Ovary (tissue), 9 donors: ENCODE data around the gene NCK2. TPM values are rescaled to one million over a fixed set of nuclear protein-coding genes. Genes with fewer than 3 reads are reported as not detected.

ENCODE experiments used
- DNase-seq, 5 donors: peaks; one replicate each; pipeline ENCODE4 v3.0.0-alpha.2; 2019 to 2020
- H3K27ac ChIP-seq, 2 donors: fragments of 200-600 bp; one replicate each; pipeline versions ENCODE4 v1.5.1 to v1.8.0; 2019 to 2022
- H3K27me3 ChIP-seq: fragments of 200-600 bp; one replicate; pipeline ENCODE4 v1.8.0; 2022
- H3K36me3 ChIP-seq: fragments of 200-600 bp; sonication (generic); one replicate; pipeline ENCODE4 v1.5.1; 2019
- H3K4me1 ChIP-seq: one replicate; pipeline ENCODE4 v1.8.1; 2013; ENCODE audit warnings: mild to moderate bottlenecking, moderate library complexity; ENCODE audit not compliant: insufficient read depth
- H3K4me3 ChIP-seq: fragments of 200-600 bp; sonication (generic); one replicate; pipeline ENCODE4 v1.5.1; 2017
- H3K9me3 ChIP-seq, 2 donors: fragments of 200-600 bp in 1 of 2; sonication (generic) in 1 of 2; one replicate each; pipeline versions ENCODE4 v1.5.1 to v1.8.1; 2013 to 2019; ENCODE audit warnings: mild to moderate bottlenecking in 1 of 2, moderate library complexity in 1 of 2
- EP300 ChIP-seq: sonication (generic); formaldehyde crosslinking; IDR thresholded peaks from one replicate; pipeline ENCODE4 v1.6.1; 2017; ENCODE audit warnings: antibody characterized with exemption
- POLR2A ChIP-seq: fragments of 450-650 bp; IDR thresholded peaks from one replicate; pipeline ENCODE4 v1.6.1; 2017; ENCODE audit warnings: antibody characterized with exemption, mild to moderate bottlenecking, moderate library complexity
- WGBS, 3 donors: extraction: QIAGEN DNeasy Blood & Tissue Kit in 1 of 3; methylation state at CpG; one replicate each; pipeline versions ENCODE4 v1.1.5 to v1.1.7; 2013 to 2017; 5-methylcytosine and 5-hydroxymethylcytosine counted together
- intact Hi-C, 4 donors: fragments of 100-400 bp; cut with DNase I; formaldehyde crosslinking; loops; one replicate each; pipeline versions ENCODE4 v1.11.0 to v1.15.1; 2022 to 2023
- polyA plus RNA-seq, 2 donors: library from polyadenylated mRNA; stranded (reverse); fragments of 200-250 nt in 1 of 2; fragments of 350-450 nt in 1 of 2; fragmentation: Illumina TruSeq in 1 of 2; extraction: RNeasy Lipid Tissue Mini Kit (QIAGEN cat#74804) in 1 of 2; gene quantifications; one replicate each; pipeline ENCODE4 v1.2.3, GENCODE V29; 2013 to 2014
- total RNA-seq, 7 donors: library from RNA; depleted of rRNA in 2 of 7; stranded (reverse); fragments of >200 nt in 2 of 7; fragmentation: NEBNext Ultra II Directional in 3 of 7; extraction: Animal tissue kit (Norgen Biotek cat#: 25700) in 3 of 7; gene quantifications; one replicate each; pipeline versions ENCODE4 v1.1.0 to v1.2.4, GENCODE V29; 2016 to 2023
- TF ChIP-seq, protein P1 (sequence below), 3 donors: fragments of 450-650 bp in 2 of 3; fragments of 200-600 bp in 1 of 3; IDR thresholded peaks; one replicate each; pipeline versions ENCODE4 v1.5.1 to v1.8.0; 2016 to 2022; ENCODE audit warnings: antibody characterized with exemption in 3 of 3, mild to moderate bottlenecking in 1 of 3
- donor health status: DM: no; HTN: no; CAD: no; lungs with moderate emphysema.
- donor health status: DM: no; HTN: no; CAD: no.
- donor health status: Bipolar disorder and iron deficiency.
- donor health status: DM: yes; HTN: yes; CAD: no.
- donor health status: DM: no; HTN: no; CAD: no.
- donor health status: DM: yes; HTN: yes; CAD: no.

The NCK2 gene
- total and polyA plus RNA-seq, 9 donors = 16.7 to 42.9 (median 31.2) TPM

DNA sequence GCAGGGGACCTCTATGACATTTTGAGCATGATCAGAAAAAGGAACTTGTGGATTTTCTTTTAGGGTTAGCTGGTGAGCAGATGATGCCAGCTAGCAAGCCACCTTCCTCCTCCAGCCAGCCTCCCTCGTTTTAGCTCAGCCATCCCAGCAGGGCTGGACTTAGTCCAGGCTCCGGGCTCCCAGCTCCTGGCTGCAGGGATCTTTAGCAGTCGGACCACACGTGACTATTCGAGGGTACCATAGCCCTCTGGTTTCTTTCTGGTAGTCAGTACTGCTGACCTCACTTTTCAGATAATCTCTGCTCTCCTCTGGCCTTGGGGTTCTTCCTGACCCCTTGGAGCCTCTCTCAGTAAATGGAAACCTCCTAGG is 31.8 kb downstream of the NCK2 start:
- intact Hi-C loops = no loop called here
- WGBS, 3 donors = 58 to 63% (median 60%) methylated on average over 5 of the region's 5 CpGs
- peaks cover 25% of the 10 kb centered on the region for H3K4me1 ChIP-seq
- H3K27ac ChIP-seq = no peak overlapping the region
- TF ChIP-seq, protein P1, sequence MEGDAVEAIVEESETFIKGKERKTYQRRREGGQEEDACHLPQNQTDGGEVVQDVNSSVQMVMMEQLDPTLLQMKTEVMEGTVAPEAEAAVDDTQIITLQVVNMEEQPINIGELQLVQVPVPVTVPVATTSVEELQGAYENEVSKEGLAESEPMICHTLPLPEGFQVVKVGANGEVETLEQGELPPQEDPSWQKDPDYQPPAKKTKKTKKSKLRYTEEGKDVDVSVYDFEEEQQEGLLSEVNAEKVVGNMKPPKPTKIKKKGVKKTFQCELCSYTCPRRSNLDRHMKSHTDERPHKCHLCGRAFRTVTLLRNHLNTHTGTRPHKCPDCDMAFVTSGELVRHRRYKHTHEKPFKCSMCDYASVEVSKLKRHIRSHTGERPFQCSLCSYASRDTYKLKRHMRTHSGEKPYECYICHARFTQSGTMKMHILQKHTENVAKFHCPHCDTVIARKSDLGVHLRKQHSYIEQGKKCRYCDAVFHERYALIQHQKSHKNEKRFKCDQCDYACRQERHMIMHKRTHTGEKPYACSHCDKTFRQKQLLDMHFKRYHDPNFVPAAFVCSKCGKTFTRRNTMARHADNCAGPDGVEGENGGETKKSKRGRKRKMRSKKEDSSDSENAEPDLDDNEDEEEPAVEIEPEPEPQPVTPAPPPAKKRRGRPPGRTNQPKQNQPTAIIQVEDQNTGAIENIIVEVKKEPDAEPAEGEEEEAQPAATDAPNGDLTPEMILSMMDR (IDR thresholded peaks at IDR 0.05) = no peak
- TF ChIP-seq EP300 (no peak), POLR2A (no peak)
- no peaks in the 10 kb centered on the region for H3K9me3 ChIP-seq
- H3K36me3 ChIP-seq = no peaks in the 10 kb centered on the region
- no peak overlapping the region for H3K4me3 ChIP-seq
- H3K27me3 ChIP-seq = no peaks in the 10 kb centered on the region
- no peak for DNase-seq

DNA sequence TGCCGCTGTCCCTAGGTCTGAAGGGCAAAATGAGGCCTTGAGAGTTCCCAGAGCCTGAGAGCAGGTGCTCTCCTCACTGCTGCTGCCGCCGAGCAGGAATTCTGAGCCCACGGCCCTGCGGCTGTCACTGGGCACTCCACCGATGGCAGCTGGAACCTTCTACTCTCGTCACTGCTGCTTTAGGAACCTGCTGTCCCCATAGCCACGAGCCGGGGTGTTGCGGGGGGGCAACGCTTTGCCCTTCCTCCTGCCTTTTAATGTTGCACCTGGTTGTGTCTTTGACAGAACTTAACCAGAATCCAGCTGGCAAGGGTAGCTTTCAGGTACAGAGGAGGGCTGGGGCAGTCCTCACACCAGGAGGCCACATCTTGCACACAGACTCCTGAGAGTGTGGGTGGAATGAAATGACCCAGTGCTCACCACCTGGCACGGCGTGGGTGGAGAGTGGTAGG is 32.3 kb downstream of the NCK2 start:
- WGBS, 3 donors = 92 to 95% (median 93%) methylated on average over 13 of the region's 13 CpGs
- Histone ChIP-seq H3K9me3 (no peaks in the 10 kb centered on the region), H3K27me3 (no peaks in the 10 kb centered on the region), H3K4me3 (no peak overlapping the region), H3K27ac (no peak overlapping the region), H3K4me1 (peaks cover 22% of the 10 kb centered on the region), H3K36me3 (no peaks in the 10 kb centered on the region)
- TF ChIP-seq POLR2A = no peak
- TF ChIP-seq EP300 = no peak
- TF ChIP-seq, protein P1 (IDR thresholded peaks at IDR 0.05) = no peak
- intact Hi-C loops = no loop called here
- no peak for DNase-seq

DNA sequence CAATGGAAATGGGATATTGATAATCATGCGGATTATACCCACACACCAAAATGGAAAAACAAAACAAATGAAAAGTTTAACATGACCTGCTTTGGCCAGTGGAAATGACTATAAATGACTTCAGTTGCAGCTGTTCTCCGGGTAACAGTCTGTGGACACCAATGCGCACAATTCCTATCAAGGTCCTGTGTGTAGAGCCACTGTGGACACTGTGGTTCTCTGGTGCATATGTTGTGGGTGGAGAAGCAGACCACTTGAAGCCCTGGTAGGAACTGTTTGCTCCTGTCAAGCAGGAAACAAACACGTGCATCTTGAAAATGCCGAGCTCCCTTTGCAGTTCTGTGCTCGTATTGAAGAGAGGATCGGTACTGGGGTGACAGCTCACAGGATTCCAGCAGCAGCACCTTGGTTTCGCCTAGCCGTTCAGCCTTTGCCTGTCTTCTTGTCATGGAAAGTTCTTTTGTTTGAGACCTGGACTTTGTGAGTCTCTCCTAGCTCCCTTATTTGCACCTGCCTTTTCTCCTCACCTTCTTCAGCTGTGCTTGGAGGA is 32.9 kb downstream of the NCK2 start:
- Histone ChIP-seq H3K9me3 (no peaks in the 10 kb centered on the region), H3K27me3 (no peaks in the 10 kb centered on the region), H3K27ac (no peak overlapping the region), H3K4me3 (no peak overlapping the region), H3K36me3 (no peaks in the 10 kb centered on the region), H3K4me1 (peaks cover 18% of the 10 kb centered on the region)
- TF ChIP-seq POLR2A = no peak
- no peak for DNase-seq
- WGBS, 3 donors = 85 to 90% (median 88%) methylated on average over 9 of the region's 9 CpGs
- intact Hi-C loops = no loop called here

DNA sequence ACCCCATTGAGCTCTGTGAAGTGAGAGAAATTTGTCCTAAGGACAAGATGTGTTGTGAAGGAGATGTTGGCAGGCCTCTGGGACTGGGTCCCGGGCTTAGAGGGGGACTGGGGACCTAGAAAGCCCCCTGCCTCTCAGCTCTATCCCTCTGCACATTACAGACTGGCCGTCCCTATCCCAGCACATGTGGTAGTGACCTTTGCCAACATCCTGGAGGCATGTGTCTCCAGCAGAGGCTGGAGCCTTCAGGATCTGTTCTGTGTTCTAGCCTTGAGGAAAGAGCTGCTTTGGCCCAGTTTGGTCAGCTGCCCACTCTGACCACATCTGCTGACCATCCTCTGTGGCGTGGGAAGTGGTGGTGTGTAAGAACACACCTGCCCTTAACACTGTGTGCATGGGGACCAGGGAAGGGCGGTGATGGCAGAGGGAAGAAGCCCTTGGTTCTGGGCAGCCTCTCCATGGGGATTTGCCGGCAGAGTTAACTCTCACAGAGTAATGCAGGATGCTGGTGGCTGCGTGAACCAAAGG is 33.4 kb downstream of the NCK2 start:
- peaks cover 17% of the 10 kb centered on the region for H3K4me1 ChIP-seq
- no peaks in the 10 kb centered on the region for H3K36me3 ChIP-seq
- DNase-seq = no peak
- intact Hi-C loops = no loop called here
- TF ChIP-seq POLR2A (no peak), EP300 (no peak)
- TF ChIP-seq, protein P1 (IDR thresholded peaks at IDR 0.05) = no peak
- H3K9me3 ChIP-seq = no peaks in the 10 kb centered on the region
- 85 to 92% (median 90%) methylated on average over 6 of the region's 6 CpGs for WGBS, 3 donors
- no peak overlapping the region for H3K4me3 ChIP-seq
- H3K27ac ChIP-seq = no peak overlapping the region
- no peaks in the 10 kb centered on the region for H3K27me3 ChIP-seq

DNA sequence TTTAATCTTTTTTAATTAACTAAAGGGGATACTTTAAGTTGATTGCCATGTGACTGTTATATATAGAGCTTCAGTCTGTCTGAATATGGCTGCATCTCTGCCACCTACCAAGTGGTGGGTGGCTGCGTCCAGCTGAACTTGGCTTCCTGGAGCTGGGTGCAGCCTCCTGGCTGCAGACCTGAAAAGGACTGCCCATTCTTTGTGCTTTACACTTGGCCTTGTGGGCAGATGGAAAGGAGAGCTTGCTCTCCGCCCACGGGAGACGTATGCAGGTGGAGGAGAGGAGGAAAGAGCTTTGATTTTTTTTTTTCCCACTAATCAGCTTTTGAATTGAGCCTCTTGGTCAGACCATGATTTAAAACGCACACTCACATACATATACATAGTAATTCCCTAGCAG is 34.7 kb downstream of the NCK2 start:
- 65 to 72% (median 69%) methylated on average over 5 of the region's 5 CpGs for WGBS, 3 donors
- Histone ChIP-seq H3K27me3 (no peaks in the 10 kb centered on the region), H3K9me3 (no peaks in the 10 kb centered on the region), H3K4me1 (peaks cover 20% of the 10 kb centered on the region), H3K36me3 (no peaks in the 10 kb centered on the region), H3K27ac (no peak overlapping the region), H3K4me3 (no peak overlapping the region)
- intact Hi-C loops = no loop called here
- DNase-seq = no peak
- no peak for TF ChIP-seq EP300
- TF ChIP-seq, protein P1 (IDR thresholded peaks at IDR 0.05) = no peak
- no peak for TF ChIP-seq POLR2A
